Measurements from ENCODE around the gene STEAP1. TPM values are rescaled to one million over a fixed set of nuclear protein-coding genes. Genes with fewer than 3 reads are reported as not detected.

The STEAP1 gene
- total and polyA plus RNA-seq, 9 of the 15 experiments (the other 6 are each of a cell fraction or from before 2014, with no cell fraction given) = 2.7 to 6.8 (median 5.1) TPM

DNA sequence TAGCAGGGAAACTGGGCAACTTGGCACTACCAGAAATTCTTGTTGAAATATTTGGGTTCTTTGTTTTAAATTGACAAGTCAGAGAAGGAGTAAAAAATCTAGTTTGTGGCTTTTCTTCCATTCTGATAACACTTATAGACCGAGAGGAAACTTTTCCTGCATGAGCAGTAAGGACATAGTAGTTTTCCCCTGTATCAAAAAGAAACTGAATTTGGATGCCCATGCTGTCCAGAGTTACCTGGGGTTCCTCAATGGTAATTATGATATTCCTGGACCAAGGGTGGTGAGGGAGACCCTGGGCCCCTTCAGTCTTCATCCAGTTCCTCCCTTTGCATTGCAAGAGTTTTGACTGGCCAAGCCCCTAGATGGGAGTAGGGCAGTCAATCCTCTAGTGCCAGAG, 37.4 kb downstream of the STEAP1 start:
- no peak for DNase-seq (ENCODE audit: extremely low read depth in 1 of 4, low spot score in 3 of 4)
- WGBS (ENCODE audit: insufficient coverage, low coverage, missing lambda C conversion rate) = 0% methylated on average over 1 of the region's 1 CpG
- Histone ChIP-seq H2AFZ (ENCODE audit: low read depth, low read length) (no peak overlapping the region), H3K4me3 (no peak overlapping the region), H4K20me1 (replicated peaks; ENCODE audit: control insufficient read depth, insufficient read depth, low read length) (no peaks in the 10 kb centered on the region), H3K79me2 (ENCODE audit: control insufficient read depth, insufficient read depth, low read length) (no peaks in the 10 kb centered on the region), H3K9ac (ENCODE audit: insufficient read depth in 1 of 2, low read depth in 2 of 2, low read length in 2 of 2) (no peak overlapping the region), H3K27ac (ENCODE audit: extremely low read depth, low read depth, low read length) (no peak overlapping the region), H3K4me1 (replicated peaks in 1 of 2; ENCODE audit: control insufficient read depth in 2 of 2, insufficient read depth in 2 of 2, low read length in 2 of 2) (no peaks in the 10 kb centered on the region), H3K9me1 (ENCODE audit: control insufficient read depth, insufficient read depth, low read length) (no peaks in the 10 kb centered on the region), H3K36me3 (ENCODE audit: control insufficient read depth, insufficient read depth, low read length) (no peaks in the 10 kb centered on the region), H3K27me3 (ENCODE audit: control insufficient read depth in 2 of 2, insufficient read depth in 2 of 2, low read length in 2 of 2) (no peaks in the 10 kb centered on the region), H3K4me2 (ENCODE audit: insufficient read depth, low read length) (no peak overlapping the region), H3K9me3 (replicated peaks; ENCODE audit: control insufficient read depth, insufficient read depth, low read depth, low read length) (no peaks in the 10 kb centered on the region)
- no peak for ATAC-seq
- no peak for FAIRE-seq
- TF ChIP-seq, protein P1, sequence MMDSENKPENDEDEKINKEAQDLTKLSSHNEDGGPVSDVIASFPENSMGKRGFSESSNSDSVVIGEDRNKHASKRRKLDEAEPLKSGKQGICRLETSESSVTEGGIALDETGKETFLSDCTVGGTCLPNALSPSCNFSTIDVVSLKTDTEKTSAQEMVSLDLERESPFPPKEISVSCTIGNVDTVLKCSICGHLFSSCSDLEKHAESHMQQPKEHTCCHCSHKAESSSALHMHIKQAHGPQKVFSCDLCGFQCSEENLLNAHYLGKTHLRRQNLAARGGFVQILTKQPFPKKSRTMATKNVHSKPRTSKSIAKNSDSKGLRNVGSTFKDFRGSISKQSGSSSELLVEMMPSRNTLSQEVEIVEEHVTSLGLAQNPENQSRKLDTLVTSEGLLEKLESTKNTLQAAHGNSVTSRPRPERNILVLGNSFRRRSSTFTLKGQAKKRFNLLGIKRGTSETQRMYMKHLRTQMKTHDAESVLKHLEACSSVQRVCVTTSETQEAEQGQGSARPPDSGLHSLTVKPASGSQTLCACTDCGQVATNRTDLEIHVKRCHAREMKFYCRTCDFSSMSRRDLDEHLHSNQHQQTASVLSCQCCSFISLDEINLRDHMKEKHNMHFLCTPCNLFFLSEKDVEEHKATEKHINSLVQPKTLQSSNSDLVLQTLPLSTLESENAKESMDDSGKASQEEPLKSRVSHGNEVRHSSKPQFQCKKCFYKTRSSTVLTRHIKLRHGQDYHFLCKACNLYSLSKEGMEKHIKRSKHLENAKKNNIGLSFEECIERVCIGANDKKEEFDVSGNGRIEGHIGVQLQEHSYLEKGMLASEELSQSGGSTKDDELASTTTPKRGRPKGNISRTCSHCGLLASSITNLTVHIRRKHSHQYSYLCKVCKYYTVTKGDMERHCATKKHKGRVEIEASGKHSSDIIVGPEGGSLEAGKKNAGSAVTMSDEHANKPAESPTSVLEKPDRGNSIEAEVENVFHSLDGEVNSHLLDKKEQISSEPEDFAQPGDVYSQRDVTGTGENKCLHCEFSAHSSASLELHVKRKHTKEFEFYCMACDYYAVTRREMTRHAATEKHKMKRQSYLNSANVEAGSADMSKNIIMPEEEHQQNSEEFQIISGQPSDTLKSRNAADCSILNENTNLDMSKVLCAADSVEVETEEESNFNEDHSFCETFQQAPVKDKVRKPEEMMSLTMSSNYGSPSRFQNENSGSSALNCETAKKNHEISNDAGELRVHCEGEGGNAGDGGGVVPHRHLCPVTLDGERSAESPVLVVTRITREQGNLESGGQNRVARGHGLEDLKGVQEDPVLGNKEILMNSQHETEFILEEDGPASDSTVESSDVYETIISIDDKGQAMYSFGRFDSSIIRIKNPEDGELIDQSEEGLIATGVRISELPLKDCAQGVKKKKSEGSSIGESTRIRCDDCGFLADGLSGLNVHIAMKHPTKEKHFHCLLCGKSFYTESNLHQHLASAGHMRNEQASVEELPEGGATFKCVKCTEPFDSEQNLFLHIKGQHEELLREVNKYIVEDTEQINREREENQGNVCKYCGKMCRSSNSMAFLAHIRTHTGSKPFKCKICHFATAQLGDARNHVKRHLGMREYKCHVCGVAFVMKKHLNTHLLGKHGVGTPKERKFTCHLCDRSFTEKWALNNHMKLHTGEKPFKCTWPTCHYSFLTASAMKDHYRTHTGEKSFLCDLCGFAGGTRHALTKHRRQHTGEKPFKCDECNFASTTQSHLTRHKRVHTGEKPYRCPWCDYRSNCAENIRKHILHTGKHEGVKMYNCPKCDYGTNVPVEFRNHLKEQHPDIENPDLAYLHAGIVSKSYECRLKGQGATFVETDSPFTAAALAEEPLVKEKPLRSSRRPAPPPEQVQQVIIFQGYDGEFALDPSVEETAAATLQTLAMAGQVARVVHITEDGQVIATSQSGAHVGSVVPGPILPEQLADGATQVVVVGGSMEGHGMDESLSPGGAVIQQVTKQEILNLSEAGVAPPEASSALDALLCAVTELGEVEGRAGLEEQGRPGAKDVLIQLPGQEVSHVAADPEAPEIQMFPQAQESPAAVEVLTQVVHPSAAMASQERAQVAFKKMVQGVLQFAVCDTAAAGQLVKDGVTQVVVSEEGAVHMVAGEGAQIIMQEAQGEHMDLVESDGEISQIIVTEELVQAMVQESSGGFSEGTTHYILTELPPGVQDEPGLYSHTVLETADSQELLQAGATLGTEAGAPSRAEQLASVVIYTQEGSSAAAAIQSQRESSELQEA (IDR thresholded peaks at IDR 0.05; ENCODE audit: low read depth) = no peak
- TF ChIP-seq ARNT (IDR thresholded peaks at IDR 0.05) = no peak
- TF ChIP-seq ZNF79 (CRISPR knock-in tag; IDR thresholded peaks at IDR 0.05; ENCODE audit: low read depth) = no peak
- no peak for TF ChIP-seq MIER1 (IDR thresholded peaks at IDR 0.05; ENCODE audit: low read depth)
- no peak for TF ChIP-seq CREBBP (IDR thresholded peaks at IDR 0.05; ENCODE audit: low read depth, low read length)
- no peak for TF ChIP-seq TBL1XR1 (IDR thresholded peaks at IDR 0.05; ENCODE audit: low read length in 2 of 2)
- intact Hi-C loops (cut with micrococcal nuclease) (no loop called here), in situ Hi-C loops (cut with MboI) (no loop called here)
- ChIA-PET POLR2A (no interaction called here), CTCF (ENCODE audit: low intra/inter-chr PET ratio) (interaction anchor here (0.6 kb wide), 1 partner anchor 68 kb away, joined by 4 read pairs; no protein-coding TSS in a partner anchor)
- BruUV-seq (replicated peaks) = no TSS peak
